OCI-LY7 (cell line): Measurements from ENCODE around the gene PABPN1L.

Experiments used
- EZH2phosphoT487 ChIP-seq: fragments of 200-600 bp; sonication (generic); IDR thresholded peaks from 2 replicates; pipeline ENCODE4 v1.6.1; 2018; ENCODE audit warnings: low read depth, borderline replicate concordance, mild to moderate bottlenecking, mixed run types, antibody characterized with exemption, low read length, moderate library complexity, mixed read lengths
- TF ChIP-seq, protein P1 (sequence below): fragments of 200-600 bp; sonication (generic); conservative IDR thresholded peaks from 2 replicates; pipeline ENCODE4 v1.5.1; 2014; ENCODE audit warnings: mild to moderate bottlenecking, antibody characterized with exemption, low read length, moderate library complexity, mixed read lengths

DNA sequence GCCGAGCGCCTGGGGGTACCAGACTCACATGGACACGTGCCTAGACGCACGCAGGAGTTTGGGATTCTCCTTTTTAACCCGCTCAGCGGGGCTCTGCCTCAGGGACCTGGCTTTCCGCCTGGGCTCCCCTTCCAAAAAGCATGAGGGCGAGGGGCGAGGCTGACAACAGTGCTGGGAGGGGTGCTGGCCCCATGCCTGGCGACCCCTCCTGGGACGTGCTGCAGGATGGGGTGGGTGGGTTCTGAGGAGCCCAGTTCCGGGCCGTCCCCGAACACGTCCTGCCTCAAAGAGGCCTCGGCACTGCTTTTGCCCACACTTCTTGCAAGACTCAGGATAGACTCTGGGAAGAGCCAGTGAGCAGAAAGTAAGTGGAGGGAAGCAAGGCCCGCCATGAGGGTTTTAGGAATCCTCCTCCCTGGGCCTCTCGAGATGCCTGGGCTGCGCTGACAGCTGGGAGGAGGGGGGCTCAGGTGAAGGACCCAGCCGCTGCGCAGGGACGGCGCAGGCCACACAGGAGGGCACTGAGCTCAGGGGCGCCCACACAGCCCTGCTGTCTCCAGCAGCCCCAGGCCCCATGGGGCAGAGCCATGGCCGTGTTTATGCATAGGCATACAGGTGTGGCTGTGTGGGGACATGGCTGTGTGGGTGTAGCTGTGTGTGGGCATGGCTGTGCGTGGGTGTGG, 15.4 kb upstream of the PABPN1L start:
- TF ChIP-seq, protein P1, sequence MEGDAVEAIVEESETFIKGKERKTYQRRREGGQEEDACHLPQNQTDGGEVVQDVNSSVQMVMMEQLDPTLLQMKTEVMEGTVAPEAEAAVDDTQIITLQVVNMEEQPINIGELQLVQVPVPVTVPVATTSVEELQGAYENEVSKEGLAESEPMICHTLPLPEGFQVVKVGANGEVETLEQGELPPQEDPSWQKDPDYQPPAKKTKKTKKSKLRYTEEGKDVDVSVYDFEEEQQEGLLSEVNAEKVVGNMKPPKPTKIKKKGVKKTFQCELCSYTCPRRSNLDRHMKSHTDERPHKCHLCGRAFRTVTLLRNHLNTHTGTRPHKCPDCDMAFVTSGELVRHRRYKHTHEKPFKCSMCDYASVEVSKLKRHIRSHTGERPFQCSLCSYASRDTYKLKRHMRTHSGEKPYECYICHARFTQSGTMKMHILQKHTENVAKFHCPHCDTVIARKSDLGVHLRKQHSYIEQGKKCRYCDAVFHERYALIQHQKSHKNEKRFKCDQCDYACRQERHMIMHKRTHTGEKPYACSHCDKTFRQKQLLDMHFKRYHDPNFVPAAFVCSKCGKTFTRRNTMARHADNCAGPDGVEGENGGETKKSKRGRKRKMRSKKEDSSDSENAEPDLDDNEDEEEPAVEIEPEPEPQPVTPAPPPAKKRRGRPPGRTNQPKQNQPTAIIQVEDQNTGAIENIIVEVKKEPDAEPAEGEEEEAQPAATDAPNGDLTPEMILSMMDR: no peak
- no peak for TF ChIP-seq EZH2phosphoT487
